ENCODE measurements around the gene IFRD1. TPM values are rescaled to one million over a fixed set of nuclear protein-coding genes. Genes with fewer than 3 reads are reported as not detected.

Gene IFRD1
- total RNA-seq, 1 experiment from 2014 or later, result 79.6 TPM

GRCh38 chr7:112407261-112407660 is 43.0 kb upstream of the IFRD1 start:
- Histone ChIP-seq H4K20me1 (ENCODE audit: insufficient read depth) (no peaks in the 10 kb centered on the region), H2AFZ (no peak overlapping the region), H3K9me3 (ENCODE audit: insufficient read depth, low read depth) (no peaks in the 10 kb centered on the region), H3K79me2 (ENCODE audit: low read depth) (no peaks in the 10 kb centered on the region), H3K36me3 (ENCODE audit: low read depth) (no peaks in the 10 kb centered on the region), H3K4me1 (replicated peaks; ENCODE audit: insufficient read depth) (no peaks in the 10 kb centered on the region), H3F3A (ENCODE audit: insufficient read depth, low read depth) (no peaks in the 10 kb centered on the region), H3K4me2 (no peak overlapping the region), H3K9me2 (ENCODE audit: insufficient read depth) (no peaks in the 10 kb centered on the region), H3K4me3 (no peak overlapping the region), H3K27me3 (ENCODE audit: insufficient read depth, low read depth) (no peaks in the 10 kb centered on the region), H3K27ac (no peak overlapping the region)
- CTCF ChIA-PET, result no interaction called here
- POLR2A ChIA-PET (ENCODE audit: unreplicated experiment), result no interaction called here
- TF ChIP-seq EZH2 (IDR thresholded peaks at IDR 0.05; ENCODE audit: low read depth), result no peak
- no peak for TF ChIP-seq CTCF (conservative IDR thresholded peaks at IDR 0.05)
- DNase-seq, result no peak
- intact Hi-C loops (cut with micrococcal nuclease; ENCODE audit: unreplicated experiment), result no loop called here
- no TSS peak for BruUV-seq (replicated peaks)

GRCh38 chr7:112410092-112410491 is 40.2 kb upstream of the IFRD1 start:
- Histone ChIP-seq H3K36me3 (ENCODE audit: low read depth) (no peaks in the 10 kb centered on the region), H3K27ac (no peak overlapping the region), H3K27me3 (ENCODE audit: insufficient read depth, low read depth) (no peaks in the 10 kb centered on the region), H3K9me3 (ENCODE audit: insufficient read depth, low read depth) (no peaks in the 10 kb centered on the region), H3K4me3 (no peak overlapping the region), H3K4me1 (replicated peaks; ENCODE audit: insufficient read depth) (no peaks in the 10 kb centered on the region), H3K4me2 (no peak overlapping the region), H2AFZ (no peak overlapping the region), H4K20me1 (ENCODE audit: insufficient read depth) (no peaks in the 10 kb centered on the region), H3F3A (ENCODE audit: insufficient read depth, low read depth) (no peaks in the 10 kb centered on the region), H3K79me2 (ENCODE audit: low read depth) (no peaks in the 10 kb centered on the region), H3K9me2 (ENCODE audit: insufficient read depth) (no peaks in the 10 kb centered on the region)
- CTCF ChIA-PET, result no interaction called here
- no peak for DNase-seq
- intact Hi-C loops (cut with micrococcal nuclease; ENCODE audit: unreplicated experiment), result loop anchor here (2.0 to 10.0 kb wide), 3 partner anchors 87 to 555 kb away; no protein-coding TSS in a partner anchor
- TF ChIP-seq CTCF (conservative IDR thresholded peaks at IDR 0.05) (no peak), EZH2 (IDR thresholded peaks at IDR 0.05; ENCODE audit: low read depth) (no peak)
- BruUV-seq (replicated peaks), result no TSS peak
- POLR2A ChIA-PET (ENCODE audit: unreplicated experiment), result no interaction called here

GRCh38 chr7:112411186-112411795 is 39.0 kb upstream of the IFRD1 start:
- H3K27ac ChIP-seq, result no peak overlapping the region
- no peaks in the 10 kb centered on the region for H3F3A ChIP-seq (ENCODE audit: insufficient read depth, low read depth)
- ChIA-PET CTCF (no interaction called here), POLR2A (ENCODE audit: unreplicated experiment) (no interaction called here)
- H4K20me1 ChIP-seq (ENCODE audit: insufficient read depth), result no peaks in the 10 kb centered on the region
- no peak for DNase-seq
- no peaks in the 10 kb centered on the region for H3K4me1 ChIP-seq (replicated peaks; ENCODE audit: insufficient read depth)
- no peaks in the 10 kb centered on the region for H3K79me2 ChIP-seq (ENCODE audit: low read depth)
- H3K9me2 ChIP-seq (ENCODE audit: insufficient read depth), result no peaks in the 10 kb centered on the region
- no peak overlapping the region for H2AFZ ChIP-seq
- no peaks in the 10 kb centered on the region for H3K36me3 ChIP-seq (ENCODE audit: low read depth)
- no TSS peak for BruUV-seq (replicated peaks)
- intact Hi-C loops (cut with micrococcal nuclease; ENCODE audit: unreplicated experiment), result loop anchor here (1.0 to 10.0 kb wide), 4 partner anchors 86 to 658 kb away; no protein-coding TSS in a partner anchor
- H3K27me3 ChIP-seq (ENCODE audit: insufficient read depth, low read depth), result no peaks in the 10 kb centered on the region
- no peaks in the 10 kb centered on the region for H3K9me3 ChIP-seq (ENCODE audit: insufficient read depth, low read depth)
- TF ChIP-seq EZH2 (IDR thresholded peaks at IDR 0.05; ENCODE audit: low read depth) (no peak), CTCF (conservative IDR thresholded peaks at IDR 0.05) (peak; percentile 53)
- H3K4me2 ChIP-seq, result no peak overlapping the region
- H3K4me3 ChIP-seq, result no peak overlapping the region

All from PC-9 (cell line).